Measurements from ENCODE around the gene ALDOA. TPM values are rescaled to one million over a fixed set of nuclear protein-coding genes. Genes with fewer than 3 reads are reported as not detected.

ALDOA gene
- total RNA-seq, 4 donors from 2014 or later: 526 to 986 (median 599) TPM

- TF ChIP-seq, protein P1, sequence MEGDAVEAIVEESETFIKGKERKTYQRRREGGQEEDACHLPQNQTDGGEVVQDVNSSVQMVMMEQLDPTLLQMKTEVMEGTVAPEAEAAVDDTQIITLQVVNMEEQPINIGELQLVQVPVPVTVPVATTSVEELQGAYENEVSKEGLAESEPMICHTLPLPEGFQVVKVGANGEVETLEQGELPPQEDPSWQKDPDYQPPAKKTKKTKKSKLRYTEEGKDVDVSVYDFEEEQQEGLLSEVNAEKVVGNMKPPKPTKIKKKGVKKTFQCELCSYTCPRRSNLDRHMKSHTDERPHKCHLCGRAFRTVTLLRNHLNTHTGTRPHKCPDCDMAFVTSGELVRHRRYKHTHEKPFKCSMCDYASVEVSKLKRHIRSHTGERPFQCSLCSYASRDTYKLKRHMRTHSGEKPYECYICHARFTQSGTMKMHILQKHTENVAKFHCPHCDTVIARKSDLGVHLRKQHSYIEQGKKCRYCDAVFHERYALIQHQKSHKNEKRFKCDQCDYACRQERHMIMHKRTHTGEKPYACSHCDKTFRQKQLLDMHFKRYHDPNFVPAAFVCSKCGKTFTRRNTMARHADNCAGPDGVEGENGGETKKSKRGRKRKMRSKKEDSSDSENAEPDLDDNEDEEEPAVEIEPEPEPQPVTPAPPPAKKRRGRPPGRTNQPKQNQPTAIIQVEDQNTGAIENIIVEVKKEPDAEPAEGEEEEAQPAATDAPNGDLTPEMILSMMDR (IDR thresholded peaks at IDR 0.05; ENCODE audit: low read depth): no peak
Observed at GRCh38 chr16:30084816-30085159, 19.2 kb downstream of the ALDOA start.

- TF ChIP-seq, protein P1 (IDR thresholded peaks at IDR 0.05; ENCODE audit: low read depth): no peak
Observed at GRCh38 chr16:30085247-30085646, 19.7 kb downstream of the ALDOA start.

DNA sequence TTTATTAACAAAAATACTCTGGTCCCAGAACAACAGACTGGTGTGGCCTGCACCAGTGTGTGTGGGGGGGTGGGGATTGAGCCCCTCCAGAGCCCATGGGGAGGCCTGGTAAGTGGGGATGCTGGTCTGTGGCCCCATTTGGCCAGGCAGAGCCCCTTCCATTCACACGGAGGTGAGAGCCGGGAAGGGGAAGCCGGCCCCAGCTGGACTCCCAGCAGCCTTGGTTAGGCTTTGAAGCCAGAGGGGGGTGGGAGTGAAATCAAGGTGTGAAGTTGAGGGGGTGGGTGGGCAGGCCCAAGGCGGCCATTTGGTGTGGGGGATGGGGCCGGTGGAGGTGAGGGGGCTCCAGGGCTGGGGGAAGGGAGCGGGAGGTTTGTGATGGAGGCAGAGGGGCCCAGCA lies 20.3 kb downstream of the ALDOA start:
- TF ChIP-seq, protein P1 (IDR thresholded peaks at IDR 0.05; ENCODE audit: low read depth): no peak

GRCh38 chr16:30086291-30087140 lies 21.0 kb downstream of the ALDOA start:
- TF ChIP-seq, protein P1 (IDR thresholded peaks at IDR 0.05; ENCODE audit: low read depth): no peak

GRCh38 chr16:30087181-30087898 lies 21.8 kb downstream of the ALDOA start:
- TF ChIP-seq, protein P1 (IDR thresholded peaks at IDR 0.05; ENCODE audit: low read depth): no peak

DNA sequence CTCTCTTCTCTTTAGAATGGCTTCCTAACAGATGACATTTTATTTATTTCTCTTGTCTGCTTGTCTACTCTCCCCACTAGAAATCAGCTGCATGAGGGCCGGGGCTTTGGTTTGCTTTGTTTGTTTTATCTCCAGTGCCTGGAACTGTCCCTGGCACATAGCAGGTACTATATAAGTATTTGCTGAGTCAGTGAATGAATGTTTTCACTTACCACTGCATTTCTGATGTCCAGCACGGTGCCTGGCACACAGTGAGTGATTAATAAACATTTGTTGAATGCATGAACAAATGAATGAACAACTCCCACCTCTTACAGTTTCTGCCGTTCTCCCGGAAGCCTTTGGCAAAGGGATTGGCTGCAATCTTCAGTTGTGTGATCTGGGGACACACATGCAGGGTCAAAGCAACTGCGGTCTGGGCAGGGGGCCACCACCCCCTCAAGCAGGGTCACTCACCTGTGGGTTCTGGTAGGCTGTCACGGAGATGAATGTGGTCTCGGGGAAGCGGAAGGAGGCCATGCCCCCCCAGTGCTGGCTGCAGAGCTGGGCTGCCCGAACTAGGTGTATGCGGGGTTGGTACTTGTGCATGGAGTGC lies 22.8 kb downstream of the ALDOA start:
- TF ChIP-seq, protein P1 (IDR thresholded peaks at IDR 0.05; ENCODE audit: low read depth): no peak
